MCF 10A (cell line): ENCODE data around the gene SOWAHC. TPM values are rescaled to one million over a fixed set of nuclear protein-coding genes. Genes with fewer than 3 reads are reported as not detected.

ENCODE experiments used
- BruUV-seq: library from RNA; stranded (reverse); fragments of 400-500 nt; replicated peaks from 2 replicates; lab custom pipeline; 2021; lab: Mats Ljungman, UMichigan
- CTCF ChIA-PET: fragments of 300-600 bp; sonication (Branson Sonifier 250); formaldehyde crosslinking; extraction: SDS; loops from one replicate; lab custom pipeline; 2021; ENCODE audit warnings: antibody characterized with exemption, inconsistent platforms; lab: Yijun Ruan, JAX
- POLR2A ChIA-PET: fragments of 300-600, 350-650 bp; sonication (Branson Sonifier 250); formaldehyde crosslinking; extraction: SDS; loops from one replicate; lab custom pipeline; 2020; ENCODE audit warnings: antibody characterized with exemption, inconsistent platforms; lab: Yijun Ruan, JAX
- DNase-seq: peaks from one replicate; pipeline ENCODE4 v3.0.0-alpha.2; 2018; ENCODE audit not compliant: unreplicated experiment
- H3K27ac Mint-ChIP-seq: one replicate; pipeline ENCODE4 v1.8.0; 2022; ENCODE audit warnings: mild to moderate bottlenecking, low read depth, mixed read lengths; ENCODE audit not compliant: unreplicated experiment
- H3K27me3 Mint-ChIP-seq: one replicate; pipeline ENCODE4 v1.8.0; 2022; ENCODE audit warnings: mixed read lengths; ENCODE audit not compliant: insufficient read depth, unreplicated experiment
- H3K36me3 Mint-ChIP-seq: one replicate; pipeline ENCODE4 v1.8.0; 2022; ENCODE audit warnings: mild to moderate bottlenecking, moderate library complexity, mixed read lengths; ENCODE audit not compliant: insufficient read depth, unreplicated experiment
- H3K4me1 Mint-ChIP-seq: one replicate; pipeline ENCODE4 v1.8.0; 2022; ENCODE audit warnings: mixed read lengths; ENCODE audit not compliant: insufficient read depth, unreplicated experiment
- H3K4me3 Mint-ChIP-seq: one replicate; pipeline ENCODE4 v1.8.0; 2022; ENCODE audit warnings: mild to moderate bottlenecking, moderate library complexity, mixed read lengths; ENCODE audit not compliant: unreplicated experiment
- H3K9me3 Mint-ChIP-seq: one replicate; pipeline ENCODE4 v1.8.0; 2022; ENCODE audit warnings: mixed read lengths; ENCODE audit not compliant: unreplicated experiment
- CTCF ChIP-seq: fragments of 200-600 bp; IDR thresholded peaks from one replicate; pipeline ENCODE4 v1.8.0; 2022; ENCODE audit warnings: antibody characterized with exemption, mild to moderate bottlenecking; ENCODE audit not compliant: unreplicated experiment
- intact Hi-C: fragments of 100-400 bp; cut with micrococcal nuclease; formaldehyde crosslinking; loops from 2 replicates; pipeline ENCODE4 v1.14.1; 2022
- total RNA-seq: library from RNA; stranded (reverse); gene quantifications from 2 replicates; pipeline ENCODE4 v1.2.3, GENCODE V29; 2022

SOWAHC gene
- total RNA-seq, 1 experiment from 2014 or later, result 35.3 TPM

GRCh38 chr2:109602617-109603188 is 11.5 kb upstream of the SOWAHC start:
- H3K27me3 Mint-ChIP-seq, result no peaks in the 10 kb centered on the region
- H3K36me3 Mint-ChIP-seq, result peaks cover 8% of the 10 kb centered on the region
- intact Hi-C loops, result no loop called here
- no TSS peak for BruUV-seq
- ChIA-PET CTCF (interaction anchor here (0.6 kb wide), 2 partner anchors 114 to 967 kb away, joined by 3 to 5 read pairs; no protein-coding TSS in a partner anchor), POLR2A (interaction anchor here (0.8 to 0.9 kb wide), 2 partner anchors 12 to 46 kb away, joined by 4 to 5 read pairs; partner anchors contain the start of genes SEPTIN10 and SOWAHC)
- no peak for DNase-seq
- no peak for TF ChIP-seq CTCF
- no peak overlapping the region for H3K27ac Mint-ChIP-seq
- no peak overlapping the region for H3K4me3 Mint-ChIP-seq
- no peaks in the 10 kb centered on the region for H3K9me3 Mint-ChIP-seq
- H3K4me1 Mint-ChIP-seq, result peaks cover 18% of the 10 kb centered on the region

DNA sequence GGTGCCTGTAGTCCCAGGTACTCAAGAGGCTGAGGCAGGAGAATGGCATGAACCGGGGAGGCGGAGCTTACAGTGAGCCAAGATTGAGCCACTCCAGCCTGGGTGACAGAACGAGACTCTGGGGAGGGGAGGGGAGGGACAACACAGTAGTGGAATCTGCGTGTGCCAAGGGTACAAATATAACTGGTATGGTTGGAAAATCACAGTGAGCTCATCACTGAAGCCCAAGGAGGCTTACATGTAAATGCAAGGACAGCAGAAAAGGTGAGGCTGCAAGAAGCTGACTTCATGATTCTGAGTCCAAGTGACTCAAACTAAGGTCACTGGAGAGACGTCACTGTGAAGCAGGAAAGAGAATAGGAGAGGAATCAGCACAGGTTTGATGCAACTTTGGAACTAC is 9.6 kb upstream of the SOWAHC start:
- Mint-ChIP-seq H3K9me3 (no peaks in the 10 kb centered on the region), H3K27me3 (no peaks in the 10 kb centered on the region), H3K27ac (peak overlapping the region; percentile 57), H3K4me1 (peaks cover 33% of the 10 kb centered on the region), H3K36me3 (peaks cover 8% of the 10 kb centered on the region), H3K4me3 (peak overlapping the region; percentile 9)
- POLR2A ChIA-PET, result interaction anchor here (0.6 to 2.7 kb wide), 7 partner anchors 9 to 152 kb away, joined by 3 to 39 read pairs (median 5); partner anchors contain the start of genes SEPTIN10 and SOWAHC
- intact Hi-C loops, result loop anchor here (1.0 kb wide), 1 partner anchor 10 kb away; the partner anchor contains the start of gene SOWAHC
- no peak for TF ChIP-seq CTCF
- DNase-seq, result peak; percentile 81
- no TSS peak for BruUV-seq
- CTCF ChIA-PET, result interaction anchor here (0.6 to 3.3 kb wide), 5 partner anchors 9 to 479 kb away, joined by 3 to 12 read pairs (median 3); partner anchors contain the start of gene SOWAHC

DNA sequence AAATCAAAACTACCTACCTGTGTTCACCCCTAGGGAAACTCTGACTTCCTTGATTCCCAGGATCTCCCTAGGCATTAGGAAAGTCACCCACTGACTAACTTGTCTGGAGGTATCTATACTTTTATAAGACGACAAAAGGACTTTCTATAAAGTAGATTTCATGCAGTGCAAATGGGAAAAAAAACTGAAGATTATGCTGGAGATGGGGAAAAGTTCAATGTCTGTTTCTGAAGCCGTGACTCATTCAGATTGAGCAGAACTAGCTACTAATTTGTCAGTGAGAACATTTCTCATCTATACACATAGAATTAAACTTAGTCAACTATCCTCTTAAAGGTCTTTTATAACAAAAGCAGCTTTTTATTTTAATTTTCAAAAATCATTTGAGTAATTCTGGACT is 6.4 kb upstream of the SOWAHC start:
- ChIA-PET CTCF (interaction anchor here (0.5 to 2.3 kb wide), 4 partner anchors 15 to 92 kb away, joined by 3 to 12 read pairs (median 4); no protein-coding TSS in a partner anchor), POLR2A (interaction anchor here (0.8 to 4.7 kb wide), 7 partner anchors 8 to 95 kb away, joined by 3 to 30 read pairs (median 4); no protein-coding TSS in a partner anchor)
- Mint-ChIP-seq H3K4me3 (peak overlapping the region; percentile 32), H3K27ac (peak overlapping the region; percentile 95), H3K4me1 (peaks cover 44% of the 10 kb centered on the region), H3K27me3 (no peaks in the 10 kb centered on the region), H3K9me3 (no peaks in the 10 kb centered on the region), H3K36me3 (peaks cover 9% of the 10 kb centered on the region)
- TF ChIP-seq CTCF, result no peak
- BruUV-seq, result no TSS peak
- DNase-seq, result peak; percentile 35
- intact Hi-C loops, result no loop called here

- Mint-ChIP-seq H3K27me3 (no peaks in the 10 kb centered on the region), H3K4me1 (peaks cover 40% of the 10 kb centered on the region), H3K4me3 (peak overlapping the region; percentile 75), H3K36me3 (peaks cover 9% of the 10 kb centered on the region), H3K9me3 (no peaks in the 10 kb centered on the region), H3K27ac (peak overlapping the region; percentile 95)
- no TSS peak for BruUV-seq
- peak; percentile 39 for DNase-seq
- intact Hi-C loops, result no loop called here
- ChIA-PET POLR2A (interaction anchor here (0.8 to 4.7 kb wide), 4 partner anchors 23 to 93 kb away, joined by 3 to 30 read pairs (median 4); no protein-coding TSS in a partner anchor), CTCF (interaction anchor here (0.8 to 1.7 kb wide), 9 partner anchors 7 to 125 kb away, joined by 3 to 9 read pairs (median 4); no protein-coding TSS in a partner anchor)
- TF ChIP-seq CTCF, result no peak
Observed at GRCh38 chr2:109609352-109610024, 4.7 kb upstream of the SOWAHC start.
